Erythroblast (primary cell): ENCODE measurements around the gene GPAT3.

Experiments
- GATA1 ChIP-seq: IDR thresholded peaks from 2 replicates; pipeline ENCODE4 v1.6.1; 2011; ENCODE audit warnings: low read depth, mild to moderate bottlenecking, control low read depth, low read length, moderate library complexity
- POLR2A ChIP-seq: IDR thresholded peaks from 2 replicates; pipeline ENCODE4 v1.6.1; 2011; ENCODE audit warnings: mild to moderate bottlenecking, low read length

- TF ChIP-seq POLR2A = no peak
- no peak for TF ChIP-seq GATA1
These were observed 16.2 kb downstream of the GPAT3 start for GRCh38 chr4:83552083-83552482.
